HepG2 (cell line): ENCODE measurements around the gene TMEM63C. TPM values are rescaled to one million over a fixed set of nuclear protein-coding genes. Genes with fewer than 3 reads are reported as not detected.
A peak's percentile ranks its signal among the peaks of the same experiment; 100 is the strongest.

ENCODE experiments used
- CEBPG ChIP-seq: IDR thresholded peaks from 2 replicates; pipeline ENCODE4 v1.6.1; 2016
- CHD2 ChIP-seq: IDR thresholded peaks from 2 replicates; pipeline ENCODE4 v1.6.1; 2011; ENCODE audit warnings: low read depth, low read length, improper control_type of control experiment
- DR1 ChIP-seq: sonication (generic); formaldehyde crosslinking; IDR thresholded peaks from 2 replicates; pipeline ENCODE4 v1.8.0; 2021; ENCODE audit warnings: mild to moderate bottlenecking, missing genetic modification reagents, inconsistent platforms
- DZIP1 ChIP-seq: sonication (generic); formaldehyde crosslinking; IDR thresholded peaks from 2 replicates; pipeline ENCODE4 v1.5.0; 2020; ENCODE audit warnings: mild to moderate bottlenecking, missing genetic modification reagents
- E2F1 ChIP-seq: sonication (generic); formaldehyde crosslinking; IDR thresholded peaks from 2 replicates; pipeline ENCODE4 v1.5.0; 2020; ENCODE audit warnings: missing genetic modification reagents
- HDAC1 ChIP-seq: sonication (generic); formaldehyde crosslinking; IDR thresholded peaks from 2 replicates; pipeline ENCODE4 v1.5.1; 2020; ENCODE audit warnings: mild to moderate bottlenecking, missing genetic modification reagents
- HMGXB3 ChIP-seq: sonication (generic); formaldehyde crosslinking; IDR thresholded peaks from 2 replicates; pipeline ENCODE4 v1.4.0; 2020; ENCODE audit warnings: missing genetic modification reagents, borderline replicate concordance
- IRF2 ChIP-seq: IDR thresholded peaks from 2 replicates; pipeline ENCODE4 v1.6.1; 2018; ENCODE audit warnings: missing genetic modification reagents, missing compliant biosample characterization
- KAT2B ChIP-seq: fragments of 150-350 bp; IDR thresholded peaks from 2 replicates; pipeline ENCODE4 v1.6.1; 2014; ENCODE audit warnings: low read depth, low read length, borderline replicate concordance
- MAX ChIP-seq: IDR thresholded peaks from 2 replicates; pipeline ENCODE4 v1.6.1; 2012; ENCODE audit warnings: inconsistent platforms
- PAF1 ChIP-seq: IDR thresholded peaks from 2 replicates; pipeline ENCODE4 v1.6.1; 2016; ENCODE audit warnings: missing genetic modification reagents, missing compliant biosample characterization
- PRPF4 ChIP-seq: fragments of 200-400 bp; formaldehyde crosslinking; IDR thresholded peaks from 2 replicates; pipeline ENCODE4 v1.6.1; 2016; ENCODE audit warnings: low read length, low read depth; ENCODE audit not compliant: poor library complexity, severe bottlenecking
- SMARCE1 ChIP-seq: fragments of 450-650 bp; IDR thresholded peaks from 2 replicates; pipeline ENCODE4 v1.6.1; 2017; ENCODE audit warnings: borderline replicate concordance
- SOX13 ChIP-seq, 3 experiments: fragments of 450-650 bp in 1 of 3; sonication (generic) in 1 of 3; formaldehyde crosslinking in 1 of 3; IDR thresholded peaks in 2 of 3; conservative IDR thresholded peaks in 1 of 3; 2 replicates each; pipeline versions ENCODE4 v1.5.0 to v1.6.1; 2016 to 2020; ENCODE audit warnings: antibody characterized with exemption in 1 of 3, mild to moderate bottlenecking in 1 of 3, missing compliant biosample characterization in 1 of 3, missing genetic modification reagents in 1 of 3, moderate library complexity in 1 of 3
- TEAD3 ChIP-seq: optimal IDR thresholded peaks from 2 replicates; pipeline ENCODE3; 2016; ENCODE audit warnings: borderline replicate concordance
- ZFAT ChIP-seq: sonication (generic); formaldehyde crosslinking; conservative IDR thresholded peaks from 2 replicates; pipeline ENCODE4 v1.8.1; 2023; ENCODE audit warnings: missing genetic modification reagents, inconsistent platforms
- ZNF263 ChIP-seq: sonication (generic); formaldehyde crosslinking; IDR thresholded peaks from 2 replicates; pipeline ENCODE4 v1.4.0; 2020; ENCODE audit warnings: missing genetic modification reagents
- ZNF552 ChIP-seq: sonication (generic); formaldehyde crosslinking; IDR thresholded peaks from 2 replicates; pipeline ENCODE4 v1.9.0; 2022; ENCODE audit warnings: missing genetic modification reagents, mild to moderate bottlenecking, borderline replicate concordance
- ZNF558 ChIP-seq: sonication (generic); formaldehyde crosslinking; IDR thresholded peaks from 2 replicates; pipeline ENCODE4 v1.9.0; 2022; ENCODE audit warnings: mild to moderate bottlenecking, missing genetic modification reagents, borderline replicate concordance
- ZNF616 ChIP-seq: sonication (generic); formaldehyde crosslinking; IDR thresholded peaks from 2 replicates; pipeline ENCODE4 v1.5.0; 2020; ENCODE audit warnings: low read depth, mild to moderate bottlenecking, missing genetic modification reagents
- ZNF644 ChIP-seq: IDR thresholded peaks from 2 replicates; pipeline ENCODE4 v1.6.1; 2016; ENCODE audit warnings: low read depth
- ZNF782 ChIP-seq: sonication (generic); formaldehyde crosslinking; IDR thresholded peaks from 2 replicates; pipeline ENCODE4 v1.4.0; 2020; ENCODE audit warnings: missing genetic modification reagents, mild to moderate bottlenecking, borderline replicate concordance
- polyA plus RNA-seq, 8 experiments: library from polyadenylated mRNA; depleted of rRNA in 3 of 8; stranded (reverse) in 7 of 8; unstranded in 1 of 8; fragments of >200 nt; fragmentation: Illumina TruSeq in 4 of 8; extraction: Trizol in 4 of 8; gene quantifications; 2 replicates each; pipeline versions ENCODE4 v1.2.1 to v1.2.3, GENCODE V29; 2011 to 2016; ENCODE audit warnings: low read depth in 4 of 8, missing spikeins in 1 of 8, mixed read lengths in 1 of 8; ENCODE audit not compliant: insufficient read depth in 1 of 8
- total RNA-seq, 5 experiments: library from RNA; depleted of rRNA; stranded (reverse); fragments of >200 nt; fragmentation: Illumina TruSeq; extraction: Trizol; gene quantifications; 2 replicates each; pipeline ENCODE4 v1.2.3, GENCODE V29; 2016; ENCODE audit warnings: low read depth in 1 of 5

Gene TMEM63C
- total and polyA plus RNA-seq, 2 of the 13 experiments (the other 11 are each of a cell fraction or from before 2014, with no cell fraction given): 0.17 to 0.27 TPM

- TF ChIP-seq KAT2B: no peak
- no peak for TF ChIP-seq TEAD3 (CRISPR knock-in tag)
- TF ChIP-seq E2F1 (CRISPR knock-in tag): no peak
- TF ChIP-seq PAF1: no peak
- no peak for TF ChIP-seq SMARCE1
- no peak for TF ChIP-seq HDAC1 (CRISPR knock-in tag)
- TF ChIP-seq HMGXB3: no peak
- no peak for TF ChIP-seq DR1 (CRISPR knock-in tag)
- TF ChIP-seq IRF2 (CRISPR knock-in tag): no peak
- no peak for TF ChIP-seq DZIP1 (CRISPR knock-in tag)
- TF ChIP-seq CHD2: no peak
- 0 out of 2 replicates have a peak, but pooled peaks have one; percentile 20 for TF ChIP-seq MAX
- no peak for TF ChIP-seq SOX13 (IDR thresholded peaks at IDR 0.05)
- no peak for TF ChIP-seq SOX13 (CRISPR knock-in tag; conservative IDR thresholded peaks at IDR 0.05 in 1 of 2, IDR thresholded peaks at IDR 0.05 in 1 of 2)
- TF ChIP-seq ZNF644 (CRISPR knock-in tag): no peak
- no peak for TF ChIP-seq CEBPG (CRISPR knock-in tag)
- TF ChIP-seq ZNF616 (CRISPR knock-in tag): no peak
- no peak for TF ChIP-seq PRPF4
- no peak for TF ChIP-seq ZNF263 (CRISPR knock-in tag)
- no peak for TF ChIP-seq ZNF782 (CRISPR knock-in tag)
- no peak for TF ChIP-seq ZNF552 (CRISPR knock-in tag)
- no peak for TF ChIP-seq ZFAT (CRISPR knock-in tag)
- no peak for TF ChIP-seq ZNF558 (CRISPR knock-in tag)
Observed at GRCh38 chr14:77141214-77142004, 40.2 kb upstream of the TMEM63C start, which contains the start of gene ZDHHC22 (continued).
